B cell (primary cell): Measurements from ENCODE around the gene TBC1D30. TPM values are rescaled to one million over a fixed set of nuclear protein-coding genes. Genes with fewer than 3 reads are reported as not detected.

Experiments used
- ATAC-seq: fragments of 200-7000 bp; cut with Tn5 transposase; one replicate; pipeline ENCODE4 v1.10.0; 2021; ENCODE audit warnings: low read depth, mild to moderate bottlenecking, moderate number of reproducible peaks, moderate library complexity
- CTCF ChIA-PET: fragments of 350-600 bp; sonication (Branson Sonifier 250); formaldehyde crosslinking; loops from one replicate; lab custom pipeline; 2021; ENCODE audit warnings: antibody characterized with exemption, inconsistent platforms; lab: Charles Lee
- POLR2A ChIA-PET: fragments of 350-600 bp; sonication (Branson Sonifier 250); formaldehyde crosslinking; loops from one replicate; lab custom pipeline; 2021; ENCODE audit warnings: antibody characterized with exemption; lab: Charles Lee
- DNase-seq: peaks from one replicate; pipeline ENCODE4 v3.0.0; 2013
- H2AFZ ChIP-seq: 2 replicates; pipeline ENCODE4 v1.6.1; 2012; ENCODE audit warnings: mild to moderate bottlenecking, low read depth, low read length; ENCODE audit not compliant: insufficient read depth, poor library complexity, severe bottlenecking
- H3K27ac ChIP-seq, 2 donors: 1 replicate in 1 of 2; 2 replicates in 1 of 2; pipeline ENCODE4 v1.5.1; 2012 to 2013; ENCODE audit warnings: low read length in 2 of 2, mild to moderate bottlenecking in 2 of 2, moderate library complexity in 1 of 2
- H3K27me3 ChIP-seq, 4 experiments: fragments of 200-600 bp in 1 of 4; sonication (generic) in 1 of 4; replicated peaks in 1 of 4; 1 replicate in 2 of 4; 2 replicates in 2 of 4; pipeline versions ENCODE4 v1.6.1 to v1.7.0; 2013 to 2016; ENCODE audit warnings: low read length in 3 of 4, mild to moderate bottlenecking in 2 of 4, mixed read lengths in 1 of 4, moderate library complexity in 1 of 4; ENCODE audit not compliant: insufficient read depth in 4 of 4, control insufficient read depth in 3 of 4; ENCODE audit errors: control extremely low read depth in 1 of 4
- H3K36me3 ChIP-seq, 2 experiments: replicated peaks in 1 of 2; 1 replicate in 1 of 2; 2 replicates in 1 of 2; pipeline versions ENCODE4 v1.6.1 to v1.7.1; 2013; ENCODE audit warnings: low read length in 1 of 2; ENCODE audit not compliant: insufficient read depth in 2 of 2, control insufficient read depth in 1 of 2; ENCODE audit errors: control extremely low read depth in 1 of 2, extremely low read depth in 1 of 2
- H3K4me1 ChIP-seq, 2 donors: fragments of 200-600 bp in 1 of 2; sonication (generic) in 1 of 2; 1 replicate in 1 of 2; 2 replicates in 1 of 2; pipeline versions ENCODE4 v1.5.1 to v1.6.1; 2013 to 2017; ENCODE audit warnings: low read length in 2 of 2; ENCODE audit not compliant: control insufficient read depth in 2 of 2, insufficient read depth in 2 of 2
- H3K4me2 ChIP-seq: replicated peaks from 2 replicates; pipeline ENCODE3; 2012; ENCODE audit warnings: mild to moderate bottlenecking, low read depth, low read length; ENCODE audit not compliant: poor library complexity, severe bottlenecking
- H3K4me3 ChIP-seq, 5 experiments: fragments of 200-600 bp in 1 of 5; sonication (generic) in 1 of 5; 1 replicate in 3 of 5; 2 replicates in 2 of 5; pipeline versions ENCODE4 v1.5.1 to v1.7.0; 2011 to 2016; ENCODE audit warnings: low read length in 4 of 5, mild to moderate bottlenecking in 4 of 5, low read depth in 2 of 5, control low read depth in 1 of 5, moderate library complexity in 1 of 5; ENCODE audit not compliant: insufficient read depth in 1 of 5; ENCODE audit errors: control extremely low read depth in 1 of 5, extremely low read depth in 1 of 5
- H3K79me2 ChIP-seq: fragments of 200-600 bp; sonication (generic); one replicate; pipeline ENCODE4 v1.6.0; 2016; ENCODE audit warnings: low read length; ENCODE audit not compliant: control insufficient read depth, insufficient read depth
- H3K9ac ChIP-seq: fragments of 200-600 bp; sonication (generic); 2 replicates; pipeline ENCODE4 v1.6.1; 2017; ENCODE audit warnings: mild to moderate bottlenecking, low read length, moderate library complexity
- H3K9me3 ChIP-seq, 3 donors: one replicate each; pipeline versions ENCODE4 v1.6.1 to v1.7.1; 2013; ENCODE audit warnings: low read length in 2 of 3; ENCODE audit not compliant: control insufficient read depth in 2 of 3, insufficient read depth in 1 of 3; ENCODE audit errors: control extremely low read depth in 1 of 3
- H4K20me1 ChIP-seq: 2 replicates; pipeline ENCODE4 v1.6.0; 2012; ENCODE audit warnings: mild to moderate bottlenecking, low read length; ENCODE audit not compliant: insufficient read depth, control insufficient read depth, poor library complexity, severe bottlenecking
- H3K27ac Mint-ChIP-seq: one replicate; pipeline ENCODE4 v1.8.0; 2021; ENCODE audit warnings: mixed read lengths
- H3K27me3 Mint-ChIP-seq: one replicate; pipeline ENCODE4 v1.8.0; 2021; ENCODE audit warnings: mixed read lengths
- H3K4me1 Mint-ChIP-seq: one replicate; pipeline ENCODE4 v1.8.0; 2021; ENCODE audit warnings: mixed read lengths
- H3K4me3 Mint-ChIP-seq: one replicate; pipeline ENCODE4 v1.8.0; 2021; ENCODE audit warnings: mixed read lengths
- H3K9me3 Mint-ChIP-seq: one replicate; pipeline ENCODE4 v1.8.0; 2022; ENCODE audit warnings: mixed read lengths; ENCODE audit not compliant: insufficient read depth
- CTCF ChIP-seq: fragments of 200-600 bp; IDR thresholded peaks from one replicate; pipeline ENCODE4 v1.8.0; 2022; ENCODE audit warnings: antibody characterized with exemption, mild to moderate bottlenecking
- EZH2 ChIP-seq: IDR thresholded peaks from 2 replicates; pipeline ENCODE4 v1.6.1; 2012; ENCODE audit warnings: borderline replicate concordance, low read depth, mild to moderate bottlenecking, moderate library complexity, low read length; ENCODE audit not compliant: insufficient read depth, poor library complexity, severe bottlenecking
- WGBS: methylation state at CpG from one replicate; pipeline ENCODE4 v1.1.5; 2013; ENCODE audit warnings: missing lambda C conversion rate; ENCODE audit not compliant: insufficient coverage; 5-methylcytosine and 5-hydroxymethylcytosine counted together
- intact Hi-C: fragments of 100-400 bp; cut with micrococcal nuclease; formaldehyde crosslinking; loops from one replicate; pipeline ENCODE4 v1.10.0; 2022
- polyA plus RNA-seq: library from polyadenylated mRNA; depleted of rRNA; stranded (reverse); fragments of >200 nt; gene quantifications from 2 replicates; pipeline ENCODE4 v1.2.3, GENCODE V29; 2012
- total RNA-seq, 2 donors: library from RNA; stranded (reverse); fragments of 120-200 nt in 1 of 2; gene quantifications; 1 replicate in 1 of 2; 2 replicates in 1 of 2; pipeline versions ENCODE4 v1.2.3 to v1.2.4, GENCODE V29; 2013 to 2022

Gene TBC1D30
- total and polyA plus RNA-seq, 2 donors (not counting 1 experiment from before 2014, with no cell fraction given), result 0.06 to 0.10 TPM

DNA sequence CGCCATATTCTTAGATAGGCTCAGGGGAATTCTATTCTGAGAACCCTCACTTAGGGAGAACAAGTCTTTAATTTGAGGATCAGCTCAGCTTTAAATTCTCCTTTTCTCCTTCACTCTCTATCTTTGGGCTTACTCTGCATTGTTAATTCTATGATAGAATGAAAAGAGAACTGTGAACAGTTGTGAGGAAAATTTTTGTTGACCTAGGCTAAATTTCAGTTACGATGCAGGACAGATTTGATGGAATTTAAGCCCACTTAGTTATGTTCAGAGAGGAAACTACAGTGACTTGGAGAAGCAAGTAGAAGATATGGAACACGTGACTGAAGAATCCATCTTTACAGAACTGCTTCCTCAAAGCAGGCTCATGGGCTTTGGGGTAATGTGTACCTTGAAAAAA lies 82.7 kb downstream of the TBC1D30 start:
- Histone ChIP-seq H3K27ac (no peak overlapping the region), H3K27me3 (no peaks in the 10 kb centered on the region), H4K20me1 (no peaks in the 10 kb centered on the region), H3K4me3 (no peak overlapping the region), H3K36me3 (no peaks in the 10 kb centered on the region), H2AFZ (no peak overlapping the region), H3K4me2 (no peak overlapping the region), H3K9ac (no peak overlapping the region), H3K79me2 (no peaks in the 10 kb centered on the region), H3K4me1 (no peaks in the 10 kb centered on the region), H3K9me3 (no peaks in the 10 kb centered on the region)
- H3K27me3 Mint-ChIP-seq, result peaks cover 29% of the 10 kb centered on the region
- intact Hi-C loops, result no loop called here
- ATAC-seq (no peak), DNase-seq (no peak)
- H3K27ac Mint-ChIP-seq, result no peak overlapping the region
- no peaks in the 10 kb centered on the region for H3K9me3 Mint-ChIP-seq
- H3K4me1 Mint-ChIP-seq, result no peaks in the 10 kb centered on the region
- 88% methylated on average over 2 of the region's 3 CpGs for WGBS
- TF ChIP-seq CTCF (no peak), EZH2 (no peak)
- CTCF ChIA-PET, result interaction anchor here (1.7 kb wide), 1 partner anchor 18 kb away, joined by 6 read pairs; no protein-coding TSS in a partner anchor
- no peak overlapping the region for H3K4me3 Mint-ChIP-seq
- POLR2A ChIA-PET, result no interaction called here

DNA sequence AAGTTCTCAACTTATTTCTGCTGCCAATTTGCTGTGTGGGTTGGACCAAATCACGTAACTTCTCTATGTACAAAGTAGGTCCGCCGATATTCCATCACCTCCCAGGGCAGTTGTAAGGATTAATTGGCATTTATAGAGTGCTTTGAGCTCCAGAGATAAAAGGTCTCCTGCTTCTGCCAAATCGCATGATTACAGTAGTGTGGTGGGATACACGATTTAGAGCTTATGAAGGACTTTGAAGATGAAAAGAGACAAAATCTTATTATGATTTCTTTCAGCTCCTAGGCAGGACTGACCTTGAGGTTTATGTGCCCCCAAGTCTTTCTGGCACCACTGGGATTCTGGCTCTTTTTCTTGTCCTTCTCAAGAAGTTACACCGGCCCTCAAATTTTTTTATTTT lies 84.7 kb downstream of the TBC1D30 start:
- H3K79me2 ChIP-seq, result no peaks in the 10 kb centered on the region
- no peak overlapping the region for H3K27ac ChIP-seq
- intact Hi-C loops, result no loop called here
- 100% methylated on average over 3 of the region's 6 CpGs for WGBS
- no peak overlapping the region for H3K4me3 ChIP-seq
- H3K9ac ChIP-seq, result no peak overlapping the region
- no peaks in the 10 kb centered on the region for H3K27me3 ChIP-seq
- no peaks in the 10 kb centered on the region for H3K9me3 ChIP-seq
- Mint-ChIP-seq H3K27ac (no peak overlapping the region), H3K9me3 (no peaks in the 10 kb centered on the region), H3K4me3 (no peak overlapping the region), H3K4me1 (no peaks in the 10 kb centered on the region), H3K27me3 (peaks cover 28% of the 10 kb centered on the region)
- no peak for ATAC-seq
- H2AFZ ChIP-seq, result no peak overlapping the region
- no peaks in the 10 kb centered on the region for H4K20me1 ChIP-seq
- no peak for DNase-seq
- no peak overlapping the region for H3K4me2 ChIP-seq
- CTCF ChIA-PET, result interaction anchor here (1.1 kb wide), 1 partner anchor 18 kb away, joined by 4 read pairs; no protein-coding TSS in a partner anchor
- no peaks in the 10 kb centered on the region for H3K4me1 ChIP-seq
- H3K36me3 ChIP-seq, result no peaks in the 10 kb centered on the region
- POLR2A ChIA-PET, result no interaction called here
- TF ChIP-seq CTCF (no peak), EZH2 (no peak)
